Measurements from ENCODE around the gene TKFC. TPM values are rescaled to one million over a fixed set of nuclear protein-coding genes. Genes with fewer than 3 reads are reported as not detected.
A peak's percentile ranks its signal among the peaks of the same experiment; 100 is the strongest.
"Not testable (repeated sequence)": the region's sequence is repeated elsewhere in the genome, so short reads cannot be mapped to it uniquely, and the experiment has no call there.

The TKFC gene
- total RNA-seq, 2 experiments from 2014 or later = 31.5 to 34.3 TPM

- no peak for DNase-seq
- H3K36me3 Mint-ChIP-seq = peaks cover 45% of the 10 kb centered on the region
- POLR2A ChIA-PET = interaction anchor here (1.3 to 3.7 kb wide), 2 partner anchors 11 to 39 kb away, joined by 3 to 17 read pairs; partner anchors contain the start of genes CYB561A3 and TMEM138
- no peak for ATAC-seq (ENCODE audit: low read depth)
- peaks cover 8% of the 10 kb centered on the region for H3K4me1 Mint-ChIP-seq
- H3K9me3 Mint-ChIP-seq = peaks cover 2% of the 10 kb centered on the region
- no peaks in the 10 kb centered on the region for H3K27me3 Mint-ChIP-seq
- H3K4me3 Mint-ChIP-seq = no peak overlapping the region
- no peak overlapping the region for H3K27ac Mint-ChIP-seq
Observed at GRCh38 chr11:61372659-61373420, 39.8 kb downstream of the TKFC start.

DNA sequence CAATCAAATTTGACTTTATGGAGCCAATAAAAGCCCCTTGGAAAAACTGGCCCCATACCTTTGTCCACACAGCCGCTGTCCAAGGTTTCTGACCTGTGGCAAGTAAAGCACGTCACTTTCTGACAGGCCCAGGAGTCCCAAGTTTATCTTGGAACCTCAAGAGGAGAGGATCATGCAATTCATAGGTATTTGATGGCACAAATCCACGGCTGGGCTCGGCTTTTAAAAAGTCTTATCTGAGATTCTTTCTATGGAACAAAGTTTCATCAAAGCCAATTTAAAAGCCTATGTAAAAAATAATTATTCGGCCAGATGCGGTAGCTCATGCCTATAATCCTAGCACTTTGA is 42.7 kb downstream of the TKFC start:
- H3K9me3 Mint-ChIP-seq = peaks cover 2% of the 10 kb centered on the region
- no peak for ATAC-seq (ENCODE audit: low read depth)

GRCh38 chr11:61377461-61378160 is 44.6 kb downstream of the TKFC start:
- Mint-ChIP-seq H3K4me1 (no peaks in the 10 kb centered on the region), H3K27ac (no peak overlapping the region), H3K27me3 (no peaks in the 10 kb centered on the region), H3K36me3 (peaks cover 16% of the 10 kb centered on the region), H3K9me3 (peaks cover 2% of the 10 kb centered on the region), H3K4me3 (no peak overlapping the region)
- ATAC-seq (ENCODE audit: low read depth) (no peak), DNase-seq (no peak)
- POLR2A ChIA-PET = interaction anchor here (1.2 kb wide), 1 partner anchor 15 kb away, joined by 5 read pairs; the partner anchor contains the start of genes CYB561A3 and TMEM138

More for the DNA sequence above, 42.7 kb downstream of the TKFC start:
- POLR2A ChIA-PET = no interaction called here
- H3K36me3 Mint-ChIP-seq = peaks cover 25% of the 10 kb centered on the region
- no peak overlapping the region for H3K27ac Mint-ChIP-seq
- H3K27me3 Mint-ChIP-seq = no peaks in the 10 kb centered on the region
- H3K4me1 Mint-ChIP-seq = no peaks in the 10 kb centered on the region
- DNase-seq = no peak
- no peak overlapping the region for H3K4me3 Mint-ChIP-seq

DNA sequence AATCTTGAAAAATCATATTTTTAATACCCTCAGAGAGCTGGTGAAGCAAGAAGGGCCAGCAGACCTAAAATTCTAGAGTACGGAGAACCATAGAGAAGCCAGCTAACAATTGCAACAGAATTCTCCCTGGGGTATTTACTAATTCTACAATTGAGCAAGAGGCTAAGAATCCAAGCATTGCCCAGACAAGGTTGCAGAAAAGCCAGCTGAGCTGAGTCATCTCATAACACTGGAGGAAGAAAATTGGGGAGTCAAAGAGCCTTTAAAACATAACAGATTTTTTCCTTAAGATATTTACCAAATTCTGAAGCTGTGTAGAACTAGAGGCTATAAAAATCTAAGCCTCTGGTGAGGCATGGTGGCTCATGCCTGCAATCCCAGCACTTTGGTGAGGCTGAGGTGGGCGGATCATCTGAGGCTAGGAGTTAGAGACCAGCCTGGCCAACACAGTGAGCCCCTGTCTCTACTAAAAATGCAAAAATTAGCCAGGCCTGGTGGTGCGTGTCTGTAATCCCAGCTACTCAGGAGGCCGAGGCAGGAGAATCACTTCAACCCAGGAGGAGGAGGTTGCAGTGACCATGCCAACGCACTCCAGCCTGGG is 45.8 kb downstream of the TKFC start:
- Mint-ChIP-seq H3K4me1 (no peaks in the 10 kb centered on the region), H3K27ac (no peak overlapping the region), H3K4me3 (no peak overlapping the region), H3K27me3 (no peaks in the 10 kb centered on the region), H3K9me3 (peaks cover 2% of the 10 kb centered on the region), H3K36me3 (peaks cover 12% of the 10 kb centered on the region)
- ATAC-seq (ENCODE audit: low read depth) (no peak), DNase-seq (no peak)
- POLR2A ChIA-PET = interaction anchor here (1.2 kb wide), 1 partner anchor 17 kb away, joined by 5 read pairs; the partner anchor contains the start of genes CYB561A3 and TMEM138

GRCh38 chr11:61380884-61381283 is 47.9 kb downstream of the TKFC start:
- no peaks in the 10 kb centered on the region for H3K36me3 Mint-ChIP-seq
- H3K4me1 Mint-ChIP-seq = peaks cover 3% of the 10 kb centered on the region
- no peaks in the 10 kb centered on the region for H3K27me3 Mint-ChIP-seq
- POLR2A ChIA-PET = interaction anchor here (1.4 kb wide), 1 partner anchor 45 kb away, joined by 5 read pairs; no protein-coding TSS in a partner anchor
- ATAC-seq (ENCODE audit: low read depth) (no peak), DNase-seq (no peak)
- H3K9me3 Mint-ChIP-seq = no peaks in the 10 kb centered on the region
- no peak overlapping the region for H3K27ac Mint-ChIP-seq
- no peak overlapping the region for H3K4me3 Mint-ChIP-seq

GRCh38 chr11:61383859-61384258 is 50.8 kb downstream of the TKFC start:
- not testable (repeated sequence) for H3K27ac Mint-ChIP-seq; H3K4me1 Mint-ChIP-seq; H3K9me3 Mint-ChIP-seq; DNase-seq; H3K4me3 Mint-ChIP-seq; H3K27me3 Mint-ChIP-seq; ATAC-seq (ENCODE audit: low read depth); H3K36me3 Mint-ChIP-seq
- POLR2A ChIA-PET = interaction anchor here (0.9 kb wide), 1 partner anchor 50 kb away, joined by 3 read pairs; no protein-coding TSS in a partner anchor

DNA sequence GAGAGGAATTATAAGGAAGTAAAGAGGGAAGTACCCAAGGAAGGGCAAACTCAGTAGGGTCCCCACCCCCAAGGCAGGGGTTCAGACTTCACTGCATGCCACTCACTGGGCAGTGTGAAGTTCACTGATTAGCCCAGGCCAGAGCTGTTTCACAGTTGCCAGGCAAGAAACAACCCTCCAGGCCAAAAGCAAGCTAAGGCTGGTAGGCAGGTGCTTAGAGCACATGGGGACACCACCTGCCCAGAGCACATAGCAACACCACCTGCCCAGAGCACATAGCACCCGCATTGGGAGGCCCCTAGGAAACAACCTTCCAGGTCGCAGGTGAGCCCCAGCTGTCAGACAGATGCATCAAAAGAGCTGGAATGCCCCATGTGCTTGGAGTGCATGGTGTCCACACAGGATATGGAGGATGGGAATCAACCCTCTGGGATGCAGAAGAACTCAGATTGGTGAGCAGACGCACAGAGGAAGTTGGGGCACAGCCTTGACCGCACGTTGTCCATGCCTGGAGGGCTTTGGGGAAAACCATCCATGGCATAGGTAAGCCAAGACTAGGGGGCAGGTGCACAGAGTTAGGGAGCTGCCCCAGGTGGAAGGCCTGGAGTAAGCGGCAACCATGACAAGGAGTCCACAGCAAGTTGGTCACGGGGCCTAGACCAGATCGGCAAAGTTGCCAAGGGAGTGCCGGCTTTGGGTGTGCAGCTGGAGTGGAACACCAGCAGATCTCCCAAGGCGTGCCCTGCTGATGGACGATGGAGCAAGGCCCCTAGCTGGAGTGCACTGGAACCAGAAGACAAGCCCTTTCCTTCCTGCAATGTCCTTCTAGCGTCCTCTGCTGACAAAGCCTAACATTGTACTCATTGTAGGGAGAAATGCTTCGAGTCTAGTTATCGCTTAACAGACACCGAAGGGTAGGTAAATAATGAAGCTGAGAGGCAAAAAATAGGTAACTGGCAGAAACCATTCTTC is 51.5 kb downstream of the TKFC start:
- POLR2A ChIA-PET = interaction anchor here (0.6 to 3.1 kb wide), 5 partner anchors 10 to 90 kb away, joined by 3 to 28 read pairs (median 3); no protein-coding TSS in a partner anchor
- Mint-ChIP-seq H3K9me3 (peaks cover 1% of the 10 kb centered on the region), H3K4me1 (peaks cover 3% of the 10 kb centered on the region), H3K27me3 (no peaks in the 10 kb centered on the region), H3K36me3 (peaks cover 1% of the 10 kb centered on the region), H3K4me3 (no peak overlapping the region), H3K27ac (no peak overlapping the region)
- no peak for DNase-seq
- ATAC-seq (ENCODE audit: low read depth) = no peak

- Mint-ChIP-seq H3K27me3 (no peaks in the 10 kb centered on the region), H3K27ac (no peak overlapping the region), H3K36me3 (peaks cover 12% of the 10 kb centered on the region), H3K4me1 (peaks cover 24% of the 10 kb centered on the region), H3K9me3 (peaks cover 2% of the 10 kb centered on the region), H3K4me3 (no peak overlapping the region)
- ATAC-seq (ENCODE audit: low read depth) (no peak), DNase-seq (no peak)
- POLR2A ChIA-PET = interaction anchor here (0.6 to 4.2 kb wide), 2 partner anchors 32 to 56 kb away, joined by 3 to 26 read pairs; partner anchors contain the start of genes DDB1 and TKFC
Observed at GRCh38 chr11:61390161-61390560, 57.1 kb downstream of the TKFC start.

DNA sequence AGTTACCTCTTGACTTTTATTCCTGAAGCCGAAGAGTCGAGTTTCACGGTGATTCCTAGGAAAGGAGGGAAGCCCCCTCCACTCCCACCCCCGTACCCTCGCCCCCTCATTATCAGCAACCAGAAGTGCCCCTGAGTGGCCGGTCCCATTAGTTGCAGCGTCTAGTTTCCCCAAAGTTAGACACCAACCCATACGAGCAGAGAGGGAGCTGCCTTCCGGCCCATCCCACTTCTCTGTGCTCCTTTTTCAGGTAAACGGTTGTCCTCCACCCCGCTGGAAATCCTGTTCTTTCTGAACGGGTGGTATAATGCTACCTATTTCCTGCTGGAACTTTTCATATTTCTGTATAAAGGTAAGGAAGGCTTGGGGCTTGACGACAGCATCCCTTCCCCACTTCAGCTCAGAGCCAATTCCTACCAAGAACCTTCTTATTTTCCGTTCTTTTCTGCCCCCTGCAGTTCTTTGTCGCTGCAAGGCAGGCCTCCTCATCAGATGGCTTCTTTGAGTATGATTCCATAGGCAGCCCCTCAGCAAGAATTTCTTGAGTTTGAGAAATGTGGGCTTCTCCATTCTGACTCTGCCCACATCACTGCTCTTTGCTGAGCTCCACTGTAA is 60.1 kb downstream of the TKFC start:
- peaks cover 22% of the 10 kb centered on the region for H3K4me1 Mint-ChIP-seq
- no peaks in the 10 kb centered on the region for H3K27me3 Mint-ChIP-seq
- peaks cover 20% of the 10 kb centered on the region for H3K36me3 Mint-ChIP-seq
- DNase-seq (no peak), ATAC-seq (ENCODE audit: low read depth) (peak; percentile 25)
- H3K4me3 Mint-ChIP-seq = peak overlapping the region; percentile 91
- POLR2A ChIA-PET = interaction anchor here (0.6 to 4.2 kb wide), 6 partner anchors 8 to 62 kb away, joined by 3 to 26 read pairs (median 12); partner anchors contain the start of genes CPSF7, CYB561A3, DDB1 and SDHAF2
- peak overlapping the region; percentile 90 for H3K27ac Mint-ChIP-seq
- H3K9me3 Mint-ChIP-seq = peaks cover 2% of the 10 kb centered on the region

Other genes with a start within 250 kb of the TKFC start
- 100 to 1,000 TPM; 303 to 313 TPM for gene CD5, start 230.7 kb upstream of the TKFC start, total RNA-seq
- 1 to 10 TPM; 5.6 to 6.0 TPM for gene VPS37C, start 171.8 kb upstream of the TKFC start, total RNA-seq
- not detected for gene PGA3, start 129.7 kb upstream of the TKFC start, total RNA-seq
- not detected for gene PGA4, start 110.9 kb upstream of the TKFC start, total RNA-seq
- gene PGA5, start 92.1 kb upstream of the TKFC start, total RNA-seq = not detected
- gene VWCE, start 37.9 kb upstream of the TKFC start, total RNA-seq = 1 to 10 TPM; 2.4 to 3.1 TPM
- 100 to 1,000 TPM; 168 to 181 TPM for gene DDB1, start 123 bp upstream of the TKFC start, total RNA-seq
- gene CYB561A3, start 28.7 kb downstream of the TKFC start, total RNA-seq = 10 to 100 TPM; 43.6 to 44.7 TPM
- gene TMEM138, start 29.1 kb downstream of the TKFC start, total RNA-seq = 10 to 100 TPM; 53.4 to 57.7 TPM
- 10 to 100 TPM; 10.5 to 11.1 TPM for gene TMEM216, start 59.4 kb downstream of the TKFC start, total RNA-seq
- 100 to 1,000 TPM; 115 to 118 TPM for gene CPSF7, start 96.7 kb downstream of the TKFC start, total RNA-seq
- gene SDHAF2, start 96.9 kb downstream of the TKFC start, total RNA-seq = 10 to 100 TPM; 48.5 to 53.1 TPM
- not detected for gene LRRC10B, start 175.5 kb downstream of the TKFC start, total RNA-seq
- gene SYT7, start 247.8 kb downstream of the TKFC start, total RNA-seq = not detected

All from activated naive CD8-positive, alpha-beta T cell treated with anti-CD3 and anti-CD28 coated beads, Interleukin-2, amount 10 ng/mL, durations not matched to agents 7 days and 5 days (primary cell).